DND-41 (cell line): Measurements from ENCODE around the gene TAS2R19.

Source experiments
- EZH2 ChIP-seq: IDR thresholded peaks from 3 replicates; pipeline ENCODE4 v1.6.1; 2012; ENCODE audit warnings: borderline replicate concordance, low read depth, mild to moderate bottlenecking, moderate library complexity, low read length, inconsistent platforms; ENCODE audit not compliant: severe bottlenecking
- TF ChIP-seq, protein P1 (sequence below): IDR thresholded peaks from 2 replicates; pipeline ENCODE4 v1.5.1; 2012; ENCODE audit warnings: borderline replicate concordance, low read length, moderate library complexity, mild to moderate bottlenecking; ENCODE audit not compliant: poor library complexity, severe bottlenecking; ENCODE audit errors: extremely low read depth

DNA sequence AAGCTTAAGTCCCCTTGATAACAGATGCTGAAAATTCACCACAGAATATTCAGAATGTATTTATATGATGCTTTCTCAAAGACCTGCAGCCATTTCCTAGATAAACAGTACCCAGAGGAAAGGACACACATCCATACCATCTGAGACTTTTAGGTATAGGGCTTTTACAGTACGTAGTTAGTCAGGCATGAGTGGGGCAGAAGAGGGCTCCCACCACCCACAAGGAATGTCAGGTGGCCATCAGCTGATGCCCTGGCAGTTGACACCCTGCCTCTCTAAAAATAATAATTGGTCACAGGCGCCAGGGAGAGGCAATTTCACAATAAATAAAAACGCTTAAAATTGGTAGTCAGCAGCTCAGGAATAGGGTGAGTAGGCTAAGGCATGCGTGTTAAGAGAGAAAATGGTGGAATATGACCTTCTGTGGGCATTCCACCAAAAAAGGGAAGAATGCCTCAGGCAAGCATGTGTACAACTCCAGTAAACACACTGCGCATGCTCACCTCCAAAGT is 47.5 kb upstream of the TAS2R19 start:
- TF ChIP-seq, protein P1, sequence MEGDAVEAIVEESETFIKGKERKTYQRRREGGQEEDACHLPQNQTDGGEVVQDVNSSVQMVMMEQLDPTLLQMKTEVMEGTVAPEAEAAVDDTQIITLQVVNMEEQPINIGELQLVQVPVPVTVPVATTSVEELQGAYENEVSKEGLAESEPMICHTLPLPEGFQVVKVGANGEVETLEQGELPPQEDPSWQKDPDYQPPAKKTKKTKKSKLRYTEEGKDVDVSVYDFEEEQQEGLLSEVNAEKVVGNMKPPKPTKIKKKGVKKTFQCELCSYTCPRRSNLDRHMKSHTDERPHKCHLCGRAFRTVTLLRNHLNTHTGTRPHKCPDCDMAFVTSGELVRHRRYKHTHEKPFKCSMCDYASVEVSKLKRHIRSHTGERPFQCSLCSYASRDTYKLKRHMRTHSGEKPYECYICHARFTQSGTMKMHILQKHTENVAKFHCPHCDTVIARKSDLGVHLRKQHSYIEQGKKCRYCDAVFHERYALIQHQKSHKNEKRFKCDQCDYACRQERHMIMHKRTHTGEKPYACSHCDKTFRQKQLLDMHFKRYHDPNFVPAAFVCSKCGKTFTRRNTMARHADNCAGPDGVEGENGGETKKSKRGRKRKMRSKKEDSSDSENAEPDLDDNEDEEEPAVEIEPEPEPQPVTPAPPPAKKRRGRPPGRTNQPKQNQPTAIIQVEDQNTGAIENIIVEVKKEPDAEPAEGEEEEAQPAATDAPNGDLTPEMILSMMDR, result no peak
- no peak for TF ChIP-seq EZH2
